ENCODE results near the gene ANKS1A. TPM values are rescaled to one million over a fixed set of nuclear protein-coding genes. Genes with fewer than 3 reads are reported as not detected.
A peak's percentile ranks its signal among the peaks of the same experiment; 100 is the strongest.

The ANKS1A gene
- total RNA-seq, 1 experiment from 2014 or later: 18.4 TPM

- DNase-seq (ENCODE audit: low read depth): no peak
Measured at GRCh38 chr6:35084511-35085203, 195.6 kb downstream of the ANKS1A start.

GRCh38 chr6:35085359-35086281 is 196.6 kb downstream of the ANKS1A start:
- no peak for DNase-seq (ENCODE audit: low read depth)

GRCh38 chr6:35086282-35086632 is 197.2 kb downstream of the ANKS1A start:
- DNase-seq (ENCODE audit: low read depth): no peak

- no peak for DNase-seq (ENCODE audit: low read depth)
Measured at GRCh38 chr6:35086636-35087360, 197.7 kb downstream of the ANKS1A start.

- DNase-seq (ENCODE audit: low read depth): no peak
Measured at GRCh38 chr6:35087361-35088280, 198.6 kb downstream of the ANKS1A start.

GRCh38 chr6:35088281-35089215 is 199.5 kb downstream of the ANKS1A start:
- no peak for DNase-seq (ENCODE audit: low read depth)

GRCh38 chr6:35089216-35089934 is 200.3 kb downstream of the ANKS1A start:
- DNase-seq (ENCODE audit: low read depth): no peak

GRCh38 chr6:35089935-35090505 is 201.0 kb downstream of the ANKS1A start:
- peak; percentile 90 for DNase-seq (ENCODE audit: low read depth)

- DNase-seq (ENCODE audit: low read depth): no peak
Measured at GRCh38 chr6:35090734-35091133, 201.7 kb downstream of the ANKS1A start.

GRCh38 chr6:35091346-35092083 is 202.5 kb downstream of the ANKS1A start:
- DNase-seq (ENCODE audit: low read depth): no peak

GRCh38 chr6:35092362-35093117 is 203.5 kb downstream of the ANKS1A start:
- peak; percentile 96 for DNase-seq (ENCODE audit: low read depth)

GRCh38 chr6:35093118-35093445 is 204.0 kb downstream of the ANKS1A start:
- DNase-seq (ENCODE audit: low read depth): no peak

- DNase-seq (ENCODE audit: low read depth): no peak
Measured at GRCh38 chr6:35093783-35094182, 204.7 kb downstream of the ANKS1A start.

- no peak for DNase-seq (ENCODE audit: low read depth)
Measured at GRCh38 chr6:35094183-35094582, 205.1 kb downstream of the ANKS1A start.

GRCh38 chr6:35096129-35096862 is 207.2 kb downstream of the ANKS1A start:
- peak; percentile 95 for DNase-seq (ENCODE audit: low read depth)

GRCh38 chr6:35099116-35099515 is 210.1 kb downstream of the ANKS1A start:
- no peak for DNase-seq (ENCODE audit: low read depth)

GRCh38 chr6:35105078-35105477 is 216.0 kb downstream of the ANKS1A start:
- DNase-seq (ENCODE audit: low read depth): no peak

Data from M059J (cell line).